CD4-positive, alpha-beta T cell treated with Interleukin-6 at 100 ng/mL for 8 hours (primary cell): Measurements from ENCODE around the gene DAG1.

Source experiments
- DNase-seq: peaks from one replicate; pipeline ENCODE4 v3.0.0-alpha.2; 2020; ENCODE audit warnings: mixed read lengths, low spot score

Gene DAG1

DNA sequence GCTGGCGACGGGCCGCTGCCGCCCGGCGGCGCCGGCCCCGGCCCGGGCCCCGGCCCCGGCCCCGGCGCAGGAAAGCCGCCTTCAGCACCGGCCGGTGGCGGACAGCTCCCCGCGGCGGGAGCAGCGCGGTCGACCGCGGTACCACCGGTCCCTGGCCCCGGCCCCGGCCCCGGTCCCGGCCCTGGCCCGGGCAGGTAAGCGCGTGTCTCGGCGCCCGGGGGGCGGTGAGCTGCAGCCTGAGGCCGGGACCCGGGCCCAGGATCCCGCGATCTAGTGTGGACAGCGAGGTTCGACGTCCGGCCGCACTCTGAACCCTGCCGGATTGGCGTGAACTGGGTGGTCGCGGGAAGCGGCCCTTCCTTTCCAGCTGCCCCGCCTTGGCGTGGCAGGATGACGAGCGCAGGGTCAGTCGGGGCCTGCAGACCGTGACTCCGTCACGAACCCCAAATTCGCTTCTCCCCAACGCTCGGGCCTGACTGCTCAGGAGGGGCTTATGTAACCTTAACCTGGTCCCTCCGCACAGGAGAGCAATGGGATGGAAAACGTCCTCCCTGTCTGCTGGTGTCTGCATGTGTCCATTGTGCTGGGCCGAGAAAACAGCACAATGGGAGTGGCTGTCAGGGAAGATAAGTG is 84.7 kb downstream of the DAG1 start:
- DNase-seq: no peak

DNA sequence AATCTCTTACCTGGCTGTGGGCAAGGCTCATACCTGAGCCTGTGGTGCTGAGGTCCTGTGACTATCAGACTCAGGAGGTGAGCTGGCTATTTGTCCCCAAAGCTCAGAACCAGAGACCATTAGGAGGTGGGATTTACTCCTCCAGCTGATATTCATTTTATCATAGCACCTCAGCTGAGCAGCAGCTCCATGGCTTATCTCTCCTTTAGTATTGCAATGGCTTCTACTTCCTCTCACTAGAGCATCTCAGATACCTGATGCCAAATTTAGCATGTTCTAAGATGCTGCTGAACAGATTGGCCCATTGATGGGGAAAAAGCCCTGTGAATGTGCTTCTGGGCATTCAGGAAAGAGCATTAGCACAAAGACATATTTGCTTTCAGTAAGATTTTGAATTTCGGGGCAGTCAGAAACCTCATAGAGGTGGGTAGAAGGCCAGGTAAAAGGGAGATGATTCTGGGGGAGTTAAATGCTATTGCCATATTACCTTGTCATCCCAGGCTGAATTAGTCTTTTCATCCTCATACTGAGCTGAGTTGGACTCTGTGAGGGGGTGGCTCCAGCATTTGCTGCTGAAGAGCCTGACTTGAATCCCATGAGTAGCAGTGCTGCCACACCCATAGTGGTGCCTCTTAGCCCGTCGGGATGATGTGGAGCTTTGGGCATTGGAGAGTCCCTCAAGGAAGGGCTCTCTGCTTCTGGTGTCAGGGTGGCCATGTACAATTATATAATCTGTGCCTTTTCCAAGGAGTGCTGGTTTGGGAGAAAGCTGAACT is 86.6 kb downstream of the DAG1 start:
- no peak for DNase-seq

DNA sequence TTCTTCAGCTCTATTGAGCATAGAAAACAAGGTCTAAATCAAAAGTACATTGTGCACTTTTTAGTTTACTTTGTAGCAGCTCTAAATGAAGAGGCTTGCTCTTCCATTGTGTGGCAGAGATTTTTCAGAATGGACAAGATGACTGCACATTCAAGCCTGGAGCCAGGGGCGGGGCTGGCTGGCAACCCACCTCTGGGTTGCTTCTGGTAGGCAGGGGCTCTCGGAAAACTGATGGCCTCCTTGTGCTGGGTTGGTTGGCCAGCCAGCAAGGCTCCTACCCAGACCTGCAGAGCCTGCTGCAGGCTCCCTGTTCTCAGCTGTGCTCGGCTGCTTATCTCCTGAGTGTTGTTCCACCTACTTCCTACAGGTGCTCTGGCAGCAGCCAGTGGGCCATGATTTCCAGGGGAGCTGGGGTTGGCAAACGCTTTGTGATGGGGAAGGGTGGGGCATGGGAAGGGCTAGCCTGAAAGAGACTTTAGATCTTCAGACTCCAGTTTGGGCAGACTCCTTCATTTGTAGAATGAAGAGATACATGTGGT is 93.0 kb downstream of the DAG1 start:
- no peak for DNase-seq

DNA sequence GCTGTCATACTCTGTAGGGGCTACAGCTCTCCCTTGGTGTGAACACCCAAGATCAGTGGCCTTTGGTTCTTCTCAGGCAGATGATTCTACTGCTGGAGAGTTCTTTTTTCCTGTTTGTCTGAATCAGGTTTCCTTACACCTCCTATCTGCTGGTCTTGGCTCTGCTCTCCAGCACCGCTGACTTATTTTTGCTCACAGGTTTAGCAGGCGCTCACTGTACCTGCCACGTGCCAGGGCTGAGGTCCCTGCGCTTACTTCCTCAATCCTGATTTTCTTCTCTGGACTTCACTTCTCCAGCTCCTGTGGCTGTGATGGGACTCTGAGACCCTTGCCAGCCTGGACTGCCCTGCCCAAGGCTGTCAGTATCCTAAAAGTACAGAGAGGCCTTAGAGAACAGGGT is 93.7 kb downstream of the DAG1 start:
- DNase-seq: no peak

DNA sequence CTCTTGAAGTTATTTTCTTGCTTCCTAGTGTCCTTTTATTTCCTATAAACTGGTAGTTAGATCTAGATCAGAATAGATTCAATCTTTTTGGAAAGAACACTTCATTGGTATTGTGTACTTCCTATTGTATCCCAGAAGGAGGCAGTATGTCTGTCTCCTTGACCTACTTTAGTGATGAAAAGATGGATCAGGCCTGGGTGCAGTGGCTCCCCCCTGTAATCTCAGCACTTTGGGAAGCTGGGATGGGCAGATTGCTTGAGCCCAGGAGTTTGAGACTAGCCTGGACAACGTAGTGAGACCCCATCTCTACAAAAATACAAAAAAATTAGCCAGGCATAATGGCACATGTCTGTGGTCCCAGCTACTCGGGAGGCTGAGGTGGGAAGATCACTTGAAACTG is 96.2 kb downstream of the DAG1 start:
- no peak for DNase-seq

DNA sequence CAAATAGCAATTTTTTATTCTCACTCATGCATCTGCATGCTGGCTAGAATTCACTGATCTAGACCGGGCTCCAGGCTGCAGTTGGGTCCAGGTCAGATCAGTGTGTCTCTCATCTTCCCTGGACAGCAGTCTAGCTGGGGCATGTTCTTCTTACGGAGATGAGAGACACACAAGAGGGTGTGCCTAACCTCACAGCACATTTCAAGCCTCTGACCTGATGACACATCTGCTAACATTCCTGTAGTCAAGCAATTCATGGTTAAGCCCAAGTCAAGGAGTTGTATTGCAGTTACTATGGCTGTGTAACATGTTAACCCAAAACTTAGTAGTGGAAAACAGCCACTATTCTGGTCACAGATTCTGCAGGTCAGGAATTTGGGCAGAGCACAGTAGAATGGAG is 97.3 kb downstream of the DAG1 start:
- DNase-seq: no peak

DNA sequence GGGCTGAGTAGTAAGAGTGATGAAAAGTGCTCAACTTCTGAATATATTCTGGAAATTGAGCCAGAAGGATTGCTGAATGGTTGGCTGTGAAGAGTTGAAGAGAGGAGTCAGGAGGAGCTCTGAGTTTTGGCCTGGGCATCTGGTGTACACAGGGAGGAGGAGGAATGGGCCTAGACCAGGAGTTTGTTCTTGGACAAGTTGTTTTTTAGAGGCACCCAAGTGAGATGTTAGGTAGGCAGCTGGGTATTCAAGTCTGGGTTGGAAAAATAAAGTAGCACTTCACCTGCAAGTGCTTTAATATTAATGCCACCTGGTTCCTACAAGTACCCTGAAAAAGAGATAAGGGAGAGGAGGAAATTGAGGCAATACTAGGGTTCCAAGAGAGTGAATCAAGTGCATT is 98.9 kb downstream of the DAG1 start:
- no peak for DNase-seq

DNA sequence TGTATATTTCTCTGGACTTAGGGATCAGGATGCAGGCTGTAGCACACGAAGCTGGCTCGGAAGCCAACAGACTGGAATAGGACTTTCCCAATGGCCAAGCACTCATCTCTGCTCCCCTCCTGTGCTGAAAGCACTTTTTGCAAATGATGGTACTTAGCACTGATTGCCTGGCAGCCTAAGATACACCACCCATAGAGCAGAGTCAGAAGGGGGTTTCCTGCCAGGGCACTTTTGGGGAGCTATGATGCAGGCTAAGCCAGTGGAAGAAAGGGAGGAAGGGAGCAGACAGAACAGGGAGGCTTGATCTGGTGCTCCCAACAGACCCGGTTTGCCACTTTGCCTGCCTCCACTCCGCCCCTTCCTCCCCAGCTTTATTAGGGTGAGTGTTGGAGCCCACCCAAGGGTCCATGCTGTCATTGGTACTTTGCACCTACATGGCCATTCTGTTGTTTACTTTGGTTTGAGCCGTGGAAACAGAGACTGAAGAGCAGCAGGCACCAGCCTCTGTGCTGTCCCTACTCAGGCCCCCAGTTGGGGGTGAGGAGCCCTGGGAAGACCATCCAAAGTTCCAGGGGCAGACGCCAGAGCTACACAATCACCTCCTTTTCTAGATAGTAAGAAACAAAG is 100.1 kb downstream of the DAG1 start:
- no peak for DNase-seq

DNA sequence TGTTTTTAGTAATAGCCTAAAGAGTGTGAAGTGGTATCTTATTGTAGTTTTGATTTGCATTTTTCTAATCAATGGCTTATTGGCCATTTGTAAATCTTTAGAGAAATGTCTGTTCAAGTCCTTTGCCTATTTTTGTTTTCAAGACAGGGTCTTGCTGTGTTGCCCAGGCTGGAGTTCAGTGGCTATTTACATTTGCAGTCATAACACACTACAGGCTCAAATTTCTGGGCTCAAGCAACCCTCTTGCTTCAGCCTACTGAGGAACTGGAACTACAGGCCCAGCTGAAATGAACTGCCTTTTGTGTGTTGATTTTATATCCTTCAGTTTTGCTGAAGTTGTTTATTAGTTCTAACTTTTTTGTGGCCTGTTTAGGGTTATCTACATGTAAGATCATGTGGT is 112.1 kb downstream of the DAG1 start:
- no peak for DNase-seq
